Astrocyte (in vitro differentiated cells and primary cell): ENCODE data around the gene HMCES. TPM values are rescaled to one million over a fixed set of nuclear protein-coding genes. Genes with fewer than 3 reads are reported as not detected.
"Not testable (repeated sequence)": the region's sequence is repeated elsewhere in the genome, so short reads cannot be mapped to it uniquely, and the experiment has no call there.

Source experiments
- DNase-seq: peaks from one replicate; pipeline ENCODE4 v3.0.0-alpha.2; 2010; ENCODE audit warnings: low read depth
- FAIRE-seq: peaks from 2 replicates; lab custom pipeline; 2011; peaks lifted over from hg19 to GRCh38; lab: Jason Lieb, UNC
- H2AFZ ChIP-seq: 2 replicates; pipeline ENCODE4 v1.6.0; 2012; ENCODE audit warnings: low read depth, low read length, inconsistent platforms
- H3K27ac ChIP-seq: 2 replicates; pipeline ENCODE4 v1.5.1; 2011; ENCODE audit warnings: low read depth, low read length, inconsistent platforms
- H3K27me3 ChIP-seq: 2 replicates; pipeline ENCODE4 v1.6.0; 2011; ENCODE audit warnings: low read length, inconsistent platforms; ENCODE audit not compliant: insufficient read depth
- H3K36me3 ChIP-seq: 2 replicates; pipeline ENCODE4 v1.5.1; 2011; ENCODE audit warnings: low read length, inconsistent platforms; ENCODE audit not compliant: insufficient read depth
- H3K4me1 ChIP-seq: 2 replicates; pipeline ENCODE4 v1.5.1; 2011; ENCODE audit warnings: low read length, inconsistent platforms; ENCODE audit not compliant: insufficient read depth
- H3K4me2 ChIP-seq: 2 replicates; pipeline ENCODE4 v1.6.0; 2012; ENCODE audit warnings: low read length, inconsistent platforms
- H3K4me3 ChIP-seq: 2 replicates; pipeline ENCODE4 v1.5.1; 2011; ENCODE audit warnings: low read depth, mild to moderate bottlenecking, low read length, inconsistent platforms; ENCODE audit not compliant: insufficient read depth
- H3K79me2 ChIP-seq: 2 replicates; pipeline ENCODE4 v1.6.0; 2012; ENCODE audit warnings: mild to moderate bottlenecking, low read length, inconsistent platforms; ENCODE audit not compliant: insufficient read depth
- H3K9ac ChIP-seq: 2 replicates; pipeline ENCODE4 v1.6.0; 2012; ENCODE audit warnings: mild to moderate bottlenecking, low read length, inconsistent platforms
- H3K9me3 ChIP-seq: 2 replicates; pipeline ENCODE4 v1.5.1; 2012; ENCODE audit warnings: low read depth, mild to moderate bottlenecking, low read length, inconsistent platforms; ENCODE audit not compliant: insufficient read depth
- H4K20me1 ChIP-seq: 2 replicates; pipeline ENCODE4 v1.6.0; 2012; ENCODE audit warnings: low read length, inconsistent platforms; ENCODE audit not compliant: insufficient read depth
- H3K27ac Mint-ChIP-seq: one replicate; pipeline ENCODE4 v1.8.0; 2021; ENCODE audit warnings: mild to moderate bottlenecking, mixed read lengths; ENCODE audit not compliant: unreplicated experiment
- H3K27me3 Mint-ChIP-seq: one replicate; pipeline ENCODE4 v1.8.0; 2021; ENCODE audit warnings: low read depth, mixed read lengths; ENCODE audit not compliant: unreplicated experiment
- H3K36me3 Mint-ChIP-seq: one replicate; pipeline ENCODE4 v1.8.0; 2021; ENCODE audit warnings: low read depth, mixed read lengths; ENCODE audit not compliant: unreplicated experiment
- H3K4me1 Mint-ChIP-seq: one replicate; pipeline ENCODE4 v1.8.0; 2021; ENCODE audit warnings: low read depth, mixed read lengths; ENCODE audit not compliant: unreplicated experiment
- H3K4me3 Mint-ChIP-seq: one replicate; pipeline ENCODE4 v1.8.0; 2021; ENCODE audit warnings: mild to moderate bottlenecking, moderate library complexity, mixed read lengths; ENCODE audit not compliant: unreplicated experiment
- H3K9me3 Mint-ChIP-seq: one replicate; pipeline ENCODE4 v1.8.0; 2021; ENCODE audit warnings: mild to moderate bottlenecking, mixed read lengths; ENCODE audit not compliant: unreplicated experiment
- CTCF ChIP-seq: IDR thresholded peaks from 2 replicates; pipeline ENCODE4 v1.5.1; 2011; ENCODE audit warnings: low read depth, mild to moderate bottlenecking, inconsistent platforms, low read length, moderate library complexity; ENCODE audit not compliant: insufficient read depth
- EZH2 ChIP-seq: IDR thresholded peaks from 2 replicates; pipeline ENCODE4 v1.6.1; 2012; ENCODE audit warnings: mild to moderate bottlenecking, low read length, inconsistent platforms; ENCODE audit not compliant: insufficient read depth
- total RNA-seq: library from RNA; stranded (reverse); gene quantifications from 2 replicates; pipeline ENCODE4 v1.2.1, GENCODE V29; 2021

HMCES gene
- total RNA-seq, 1 donor from 2014 or later = 27.4 TPM

GRCh38 chr3:129245141-129245540 lies 33.5 kb upstream of the HMCES start:
- Mint-ChIP-seq H3K4me3 (peak overlapping the region; percentile 31), H3K36me3 (no peaks in the 10 kb centered on the region), H3K4me1 (peaks cover 19% of the 10 kb centered on the region), H3K27me3 (no peaks in the 10 kb centered on the region), H3K27ac (no peak overlapping the region), H3K9me3 (no peaks in the 10 kb centered on the region)
- Histone ChIP-seq H3K4me1 (peaks cover 18% of the 10 kb centered on the region), H2AFZ (no peak overlapping the region), H3K79me2 (peaks cover 34% of the 10 kb centered on the region), H3K4me3 (peak overlapping the region; percentile 6), H4K20me1 (peaks cover 6% of the 10 kb centered on the region), H3K27ac (peak overlapping the region; percentile 27), H3K9me3 (no peaks in the 10 kb centered on the region), H3K9ac (peak overlapping the region; percentile 49), H3K36me3 (peaks cover 3% of the 10 kb centered on the region), H3K27me3 (no peaks in the 10 kb centered on the region), H3K4me2 (peak overlapping the region; percentile 69)
- no peak for TF ChIP-seq EZH2
- TF ChIP-seq CTCF = no peak
- DNase-seq (no peak), FAIRE-seq (no peak)

- not testable (repeated sequence) for H3K9me3 Mint-ChIP-seq, H3K27ac Mint-ChIP-seq, H3K9me3 ChIP-seq, H3K36me3 Mint-ChIP-seq, H3K36me3 ChIP-seq, FAIRE-seq, H3K27me3 ChIP-seq, H3K27me3 Mint-ChIP-seq, H4K20me1 ChIP-seq, H2AFZ ChIP-seq
- H3K4me1 Mint-ChIP-seq = peaks cover 19% of the 10 kb centered on the region
- H3K4me1 ChIP-seq = peaks cover 24% of the 10 kb centered on the region
- TF ChIP-seq CTCF = peak; percentile 99
- peak overlapping the region; percentile 27 for H3K27ac ChIP-seq
- peak; percentile 71 for DNase-seq
- H3K4me2 ChIP-seq = peak overlapping the region; percentile 69
- peak overlapping the region; percentile 49 for H3K9ac ChIP-seq
- H3K4me3 Mint-ChIP-seq = peak overlapping the region; percentile 31
- peak overlapping the region; percentile 6 for H3K4me3 ChIP-seq
- peaks cover 40% of the 10 kb centered on the region for H3K79me2 ChIP-seq
Observed at GRCh38 chr3:129245641-129246306, 32.9 kb upstream of the HMCES start.

- Mint-ChIP-seq H3K27me3 (no peaks in the 10 kb centered on the region), H3K4me3 (peak overlapping the region; percentile 23), H3K9me3 (no peaks in the 10 kb centered on the region), H3K36me3 (peaks cover 5% of the 10 kb centered on the region), H3K27ac (no peak overlapping the region), H3K4me1 (peaks cover 19% of the 10 kb centered on the region)
- H3K4me1 ChIP-seq = peaks cover 24% of the 10 kb centered on the region
- no peaks in the 10 kb centered on the region for H3K27me3 ChIP-seq
- peaks cover 3% of the 10 kb centered on the region for H3K36me3 ChIP-seq
- H3K9ac ChIP-seq = no peak overlapping the region
- H3K4me2 ChIP-seq = no peak overlapping the region
- no peak overlapping the region for H3K4me3 ChIP-seq
- peaks cover 44% of the 10 kb centered on the region for H3K79me2 ChIP-seq
- H3K27ac ChIP-seq = no peak overlapping the region
- H2AFZ ChIP-seq = no peak overlapping the region
- TF ChIP-seq EZH2 (no peak), CTCF (no peak)
- FAIRE-seq (no peak), DNase-seq (no peak)
- peaks cover 6% of the 10 kb centered on the region for H4K20me1 ChIP-seq
- no peaks in the 10 kb centered on the region for H3K9me3 ChIP-seq
Observed at GRCh38 chr3:129246636-129247035, 32.0 kb upstream of the HMCES start.
